C1 segment of cervical spinal cord (tissue), 14 donors: ENCODE data around the gene GALNT2.
A peak's percentile ranks its signal among the peaks of the same experiment; 100 is the strongest.

ENCODE experiments used
- DNase-seq, 14 donors: peaks; one replicate each; lab custom pipeline; 2025; lab: John Stamatoyannopoulos, UW

The GALNT2 gene

DNA sequence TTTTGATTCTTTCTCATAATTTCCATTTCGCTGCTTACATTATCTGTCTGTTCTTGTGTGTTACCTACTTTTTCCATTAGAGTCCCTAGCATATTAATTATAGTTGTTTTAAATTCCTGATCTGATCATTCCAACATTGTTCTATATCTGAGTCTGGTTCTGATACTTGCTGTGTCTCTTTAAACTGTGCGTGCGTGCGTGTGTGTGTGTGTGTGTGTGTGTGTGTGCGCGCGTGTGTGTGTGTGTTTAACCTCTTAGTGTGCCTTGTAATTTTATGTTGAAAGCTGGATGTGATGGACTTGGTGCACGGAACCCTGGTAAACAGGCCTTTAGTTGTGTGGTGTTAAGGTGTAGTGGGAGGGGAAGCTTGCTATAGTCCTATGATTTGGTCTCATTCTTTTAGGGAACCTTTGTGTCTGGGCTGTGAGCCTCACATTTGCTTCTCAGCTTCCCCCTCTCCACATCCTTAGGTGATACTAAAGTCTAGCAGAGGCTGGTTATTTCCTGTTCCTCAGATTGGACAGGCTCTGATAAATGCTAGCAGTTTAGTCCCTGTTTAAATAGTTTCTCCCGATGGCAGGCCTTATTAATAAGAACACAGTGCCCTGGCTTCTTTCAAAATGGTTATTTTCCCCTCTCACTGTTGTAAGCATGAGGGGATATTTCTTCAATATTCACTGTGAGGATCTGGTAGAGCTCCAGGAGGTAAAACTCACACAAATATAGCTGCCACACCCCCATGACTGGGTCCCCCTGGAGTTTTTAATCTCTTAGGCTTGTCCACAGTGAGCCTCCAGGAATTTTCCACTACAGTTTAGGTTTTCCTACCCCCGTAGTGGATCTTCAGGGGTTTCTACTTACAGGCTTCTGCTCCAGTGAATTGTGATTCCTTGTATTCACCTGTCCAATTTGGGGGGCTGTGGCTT, 118.3 kb downstream of the GALNT2 start:
- DNase-seq, result no peak

DNA sequence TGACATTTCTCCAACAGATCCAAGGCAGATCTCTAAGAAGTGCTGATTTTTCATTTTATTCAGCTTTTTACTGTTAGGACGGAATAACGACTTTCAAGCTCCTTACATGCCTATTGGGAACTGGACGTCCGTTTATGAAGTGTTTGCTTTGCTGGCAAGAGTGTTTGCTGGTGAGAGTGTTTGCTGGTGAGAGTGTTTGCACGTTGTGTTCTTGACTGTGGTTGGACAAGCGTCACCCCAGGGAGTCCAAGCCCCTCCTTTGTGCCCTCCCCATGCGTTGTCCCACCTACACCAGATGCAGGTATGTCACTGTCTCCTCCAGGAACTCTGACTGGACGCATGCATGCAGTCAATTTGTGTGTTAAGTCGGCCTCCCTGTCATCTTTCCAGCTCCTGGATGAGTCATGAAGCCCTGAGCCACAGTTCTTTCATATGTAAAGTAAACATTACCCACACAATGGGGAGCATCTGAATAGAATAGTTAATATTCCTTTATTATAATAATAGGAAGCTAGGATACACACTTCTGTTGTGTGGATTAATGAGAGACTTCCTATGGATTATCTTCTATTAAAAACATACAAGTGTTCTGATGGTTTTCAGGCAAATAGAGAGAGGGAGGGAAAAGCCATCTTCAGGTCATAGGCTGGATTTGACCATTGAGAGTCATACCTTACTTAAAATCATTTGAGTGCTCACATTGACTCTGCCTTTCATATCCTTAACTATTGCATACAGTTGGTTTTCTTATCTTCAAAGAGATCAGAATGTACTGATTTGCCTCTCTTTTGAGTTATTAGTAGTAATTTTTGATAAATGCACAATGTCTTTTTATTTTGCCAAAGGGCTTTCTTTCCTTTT, 119.2 kb downstream of the GALNT2 start:
- no peak for DNase-seq

DNA sequence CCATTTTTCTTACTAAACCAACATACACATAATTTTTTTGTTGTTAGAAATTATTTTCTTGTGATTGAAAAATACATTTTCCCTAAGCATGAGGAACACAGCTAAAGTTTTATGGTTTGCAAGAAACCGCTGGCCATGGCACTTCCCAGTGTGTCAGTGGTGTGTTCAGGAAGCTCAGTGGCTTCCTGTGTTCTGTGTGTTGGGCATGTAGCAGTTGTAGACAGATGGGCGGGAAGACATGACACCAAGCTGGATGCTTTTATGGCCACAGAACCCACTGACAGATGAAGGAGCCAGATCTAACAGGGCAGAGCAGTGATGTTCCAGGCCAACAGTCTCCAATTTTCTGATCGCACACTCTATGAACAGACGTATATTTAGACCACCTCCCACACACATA, 119.8 kb downstream of the GALNT2 start:
- DNase-seq, result no peak

DNA sequence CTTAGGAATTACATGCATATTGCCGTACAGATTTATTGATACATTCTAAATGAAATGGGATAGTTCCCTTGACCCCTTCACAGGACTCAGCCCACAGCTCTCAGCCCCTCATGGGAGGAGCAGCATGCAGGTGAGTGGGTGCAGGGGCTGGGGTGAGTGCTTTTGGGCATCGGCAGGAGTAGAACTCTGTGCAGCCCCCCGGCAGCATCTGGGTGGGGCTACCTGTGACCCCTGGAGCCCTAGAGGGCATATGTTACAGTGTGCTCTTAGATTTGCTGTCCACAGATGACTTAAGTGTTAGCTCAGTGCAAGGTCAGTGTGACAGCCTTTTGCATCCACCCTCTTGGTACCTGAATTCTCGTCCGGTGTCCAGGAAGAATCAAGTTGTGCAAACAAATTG, 120.3 kb downstream of the GALNT2 start:
- DNase-seq, result no peak

DNA sequence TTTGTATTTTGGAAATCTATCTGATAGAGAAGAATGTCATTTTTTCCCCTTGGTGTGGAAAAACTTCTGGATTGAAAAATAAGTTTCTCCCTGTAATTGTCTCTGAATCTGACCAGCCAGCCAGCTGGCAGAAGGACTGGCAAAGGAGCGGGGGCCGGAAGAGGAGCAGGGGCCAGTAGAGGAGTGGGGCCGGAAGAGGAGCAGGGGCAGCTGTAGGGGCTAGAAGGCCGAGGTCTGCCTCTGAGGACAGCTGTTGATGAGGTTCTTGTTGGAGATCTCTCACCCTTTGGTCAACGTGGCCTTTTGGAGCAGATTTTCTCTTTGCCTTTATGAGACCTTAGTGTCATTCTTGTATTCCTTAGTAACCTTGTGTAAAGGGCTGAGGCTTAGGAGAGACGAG, 121.8 kb downstream of the GALNT2 start:
- peak in 1 of 14 donors; percentile 21 for DNase-seq

DNA sequence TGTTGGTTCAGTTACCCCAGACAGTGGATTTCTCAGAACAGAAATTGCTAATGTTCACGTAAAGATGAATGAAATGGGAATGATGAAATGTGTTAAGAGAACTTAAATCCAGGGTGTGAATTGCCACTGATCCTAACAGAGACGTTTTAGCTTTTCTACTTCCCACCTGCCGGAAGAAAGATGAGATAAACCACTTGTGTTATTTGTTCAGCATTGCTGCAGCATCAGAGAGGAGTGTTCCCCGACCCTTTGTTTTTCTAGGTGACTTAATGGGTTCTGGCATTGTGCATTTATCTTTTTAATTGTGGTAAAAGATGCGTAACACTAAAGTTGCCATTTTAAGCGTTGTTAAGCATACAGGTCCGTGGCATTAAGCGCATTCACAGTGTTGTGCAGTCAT, 122.3 kb downstream of the GALNT2 start:
- no peak for DNase-seq

DNA sequence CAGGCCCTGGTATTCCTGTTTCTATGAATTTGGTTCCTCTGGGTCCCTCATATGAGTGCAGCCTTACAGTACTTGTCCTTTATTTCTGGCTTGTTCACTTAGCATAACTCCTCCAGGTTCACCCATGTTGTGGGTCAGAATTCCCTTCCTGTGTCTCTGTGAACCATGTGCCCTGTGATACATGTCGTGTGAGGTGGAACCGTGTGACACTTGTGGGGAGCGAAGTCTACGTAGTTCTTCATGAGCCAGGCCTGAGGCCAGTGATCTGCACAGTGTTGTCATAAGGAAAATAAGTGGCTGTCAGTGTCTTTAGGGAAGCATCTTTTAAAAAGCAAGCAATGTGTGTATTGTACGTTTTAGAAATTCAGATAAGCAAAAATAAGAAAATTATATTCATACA, 122.8 kb downstream of the GALNT2 start:
- no peak for DNase-seq

DNA sequence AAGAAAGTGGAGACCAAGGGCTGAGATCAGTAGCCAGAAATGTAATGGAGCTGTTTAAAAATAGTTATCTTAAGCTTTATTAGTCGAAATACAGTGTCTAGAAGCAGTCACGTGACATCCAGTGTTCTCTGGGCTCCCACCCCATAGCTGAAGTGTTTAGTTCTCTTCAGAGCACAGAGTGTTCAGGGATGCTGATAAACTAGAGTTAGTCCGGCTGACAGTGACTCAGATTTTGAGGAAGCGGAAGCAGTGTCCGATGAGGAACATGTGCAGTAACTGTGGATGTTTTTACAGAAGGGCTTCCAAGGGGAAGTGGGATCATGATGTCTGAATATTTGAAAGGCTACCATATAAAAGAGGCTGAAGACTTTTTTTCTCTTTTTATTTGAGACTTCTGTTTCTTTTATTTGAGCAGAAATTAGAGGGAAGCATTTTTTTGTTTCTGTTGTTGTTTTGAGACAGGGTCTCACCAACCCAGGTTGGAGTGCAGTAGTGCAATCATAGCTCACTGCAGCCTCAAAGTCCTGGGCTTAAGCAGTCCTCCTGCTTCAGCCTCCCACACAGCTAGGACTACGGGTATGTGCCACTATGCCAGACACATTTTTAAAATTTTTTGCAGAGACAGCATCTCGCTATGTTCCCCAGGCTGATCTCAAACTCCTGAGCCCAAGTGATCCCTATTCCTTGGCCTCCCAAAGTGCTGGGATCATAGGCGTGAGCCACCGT, 124.2 kb downstream of the GALNT2 start:
- peak in 5 of 14 donors; percentile 45 to 56 (median 49) for DNase-seq

DNA sequence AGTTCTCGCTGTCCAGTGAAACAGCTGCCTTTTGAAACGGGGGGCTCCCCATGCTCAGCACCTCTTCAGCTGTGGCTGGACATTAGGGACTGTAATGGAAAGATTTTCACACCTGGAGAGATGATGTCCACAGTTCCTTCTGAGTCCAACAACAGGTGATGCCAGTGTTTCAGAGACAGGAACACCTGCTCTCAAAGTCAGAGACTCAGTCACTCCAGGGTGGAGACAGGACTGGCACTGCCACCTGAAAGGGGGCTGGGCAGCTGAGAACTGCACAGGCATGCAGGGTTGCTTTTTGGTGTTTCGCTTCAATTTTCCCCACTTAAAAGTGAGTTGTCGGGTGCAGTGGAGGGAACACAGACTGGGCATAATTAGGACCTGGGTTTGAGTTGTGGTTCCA, 124.8 kb downstream of the GALNT2 start:
- no peak for DNase-seq

DNA sequence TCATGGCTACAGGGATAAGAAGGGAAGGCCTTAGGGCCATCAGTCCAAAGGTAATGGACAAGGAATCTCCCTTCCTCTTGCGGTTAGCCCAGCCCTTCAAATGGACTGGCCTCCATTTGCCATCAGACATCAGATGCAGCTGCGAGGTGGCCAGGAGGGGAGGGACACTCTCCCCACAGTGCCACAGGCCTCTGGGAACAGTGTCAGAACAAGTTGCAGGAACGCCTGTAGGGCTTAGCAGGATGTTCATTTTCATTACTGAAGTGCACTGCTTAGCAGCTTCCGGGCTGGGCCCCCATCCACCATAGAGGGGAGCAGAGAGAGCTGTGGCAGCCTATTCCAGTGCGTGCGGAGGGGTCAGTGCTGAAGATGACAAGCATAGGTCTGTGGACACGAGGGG, 127.5 kb downstream of the GALNT2 start:
- DNase-seq, result no peak

DNA sequence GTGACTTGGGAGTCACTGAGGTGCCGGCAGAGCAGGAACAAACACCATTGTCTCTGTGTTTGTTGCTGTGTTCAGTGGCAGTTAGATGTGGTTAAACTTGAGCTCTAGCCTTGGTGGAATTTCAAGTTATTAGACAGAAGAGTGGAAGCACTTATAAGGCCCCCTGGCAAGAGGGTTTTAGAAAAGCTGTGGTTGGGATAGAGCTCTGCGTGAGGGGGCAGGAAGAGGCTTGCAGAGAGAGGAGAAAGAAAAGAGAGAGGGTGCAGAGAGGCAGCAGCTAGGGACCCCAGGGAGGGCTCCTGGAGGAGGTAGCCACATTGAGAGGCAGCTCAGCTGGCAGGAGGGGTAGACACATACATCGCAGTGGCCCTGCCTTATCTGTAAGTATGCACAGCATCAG, 128.2 kb downstream of the GALNT2 start:
- no peak for DNase-seq

DNA sequence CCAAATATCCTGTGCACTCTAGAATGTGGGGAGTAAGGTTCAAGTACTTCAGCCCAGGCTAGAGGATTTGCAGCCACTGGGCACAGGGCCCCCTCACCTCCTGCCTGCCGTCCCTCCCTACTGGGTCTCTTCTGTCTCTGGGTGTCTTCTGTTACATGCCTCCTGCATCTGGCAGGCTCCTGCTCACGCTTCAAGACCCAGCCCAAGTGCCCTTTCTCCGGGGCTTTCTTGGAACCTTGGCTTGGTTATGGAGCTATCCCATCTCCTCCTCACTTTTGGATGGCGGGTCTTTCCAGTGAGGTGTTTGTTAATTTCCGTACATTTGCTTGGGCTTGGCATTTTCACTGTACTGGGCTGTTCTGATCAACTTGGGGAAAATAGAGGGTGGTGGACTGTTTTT, 129.0 kb downstream of the GALNT2 start:
- no peak for DNase-seq

DNA sequence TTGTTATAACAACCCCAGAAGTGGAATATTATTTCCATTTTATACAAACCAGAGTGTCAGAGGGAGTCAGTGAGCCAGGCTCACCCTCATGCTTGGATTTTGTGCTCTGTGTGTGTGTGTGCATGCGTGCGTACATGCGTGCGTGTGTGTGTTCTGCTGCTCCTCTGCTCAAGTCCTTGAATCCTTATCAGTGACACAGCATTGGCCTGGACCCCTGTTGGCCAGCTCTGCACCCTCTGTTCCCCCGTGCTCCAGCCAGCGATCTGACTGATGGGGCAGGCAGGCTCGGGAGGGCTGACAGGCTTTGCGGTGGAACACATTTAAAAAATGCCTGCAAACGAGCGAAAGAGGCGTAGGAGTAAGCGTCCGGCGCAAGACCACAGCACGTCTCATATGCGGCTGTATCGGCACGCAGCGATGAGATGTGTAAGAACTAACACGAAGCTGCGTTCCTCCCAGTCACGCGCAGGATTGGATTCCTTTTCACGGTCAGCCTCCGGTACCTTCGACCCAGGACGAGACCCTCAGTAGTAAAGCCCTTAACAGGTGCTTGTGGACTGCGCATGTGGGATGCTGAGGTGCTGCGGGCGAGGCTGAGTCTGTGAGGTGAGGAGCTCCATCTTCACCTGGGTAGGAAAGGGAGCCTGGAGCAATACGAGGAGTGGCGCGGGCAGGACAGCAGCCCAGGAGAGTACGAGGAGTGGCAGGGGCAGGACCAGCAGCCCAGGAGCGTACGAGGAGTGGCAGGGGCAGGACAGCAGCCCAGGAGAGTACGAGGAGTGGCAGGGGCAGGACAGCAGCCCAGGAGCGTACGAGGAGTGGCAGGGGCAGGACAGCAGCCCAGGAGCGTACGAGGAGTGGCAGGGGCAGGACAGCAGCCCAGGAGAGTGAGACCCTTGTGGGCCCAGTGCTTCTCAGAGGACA, 130.9 kb downstream of the GALNT2 start:
- DNase-seq, result no peak

DNA sequence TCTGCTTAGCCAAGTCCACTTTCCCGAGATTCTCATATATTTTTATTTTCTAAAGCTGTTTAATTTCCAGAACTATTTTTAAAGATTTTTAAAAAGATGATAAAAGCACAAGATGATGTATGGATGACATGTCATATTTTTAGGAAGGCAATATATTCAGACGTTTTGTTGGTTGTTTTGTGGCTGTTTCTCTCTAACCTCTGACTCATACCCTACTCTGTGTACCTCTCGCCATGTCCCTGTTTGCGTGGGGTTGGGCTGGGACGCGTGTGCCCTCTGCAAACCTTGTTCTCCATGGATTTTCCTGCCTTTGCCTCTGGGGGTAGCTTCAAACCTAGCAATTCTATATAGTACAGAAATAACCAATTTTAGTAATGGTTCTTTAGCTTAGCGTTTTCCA, 132.0 kb downstream of the GALNT2 start:
- DNase-seq, result no peak

DNA sequence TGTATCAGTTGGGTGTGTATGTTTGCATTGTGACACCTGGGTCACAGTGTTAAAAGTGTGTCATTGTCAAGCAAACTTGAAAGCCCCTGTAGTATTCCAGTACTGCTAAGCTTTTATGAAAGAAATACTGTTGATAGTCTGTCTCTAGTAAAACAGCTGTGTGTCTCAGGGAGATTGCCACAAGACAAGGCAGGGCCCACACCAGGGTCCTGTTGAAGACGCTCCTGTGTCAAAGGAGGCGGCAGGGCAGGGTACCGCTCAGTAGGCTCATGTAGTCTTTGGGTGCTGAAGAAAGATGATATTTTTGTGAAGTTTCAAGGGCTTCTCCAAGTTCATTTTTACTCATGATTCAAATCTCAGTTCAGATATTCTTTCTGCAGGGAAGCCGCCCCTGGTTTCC, 132.5 kb downstream of the GALNT2 start:
- no peak for DNase-seq

DNA sequence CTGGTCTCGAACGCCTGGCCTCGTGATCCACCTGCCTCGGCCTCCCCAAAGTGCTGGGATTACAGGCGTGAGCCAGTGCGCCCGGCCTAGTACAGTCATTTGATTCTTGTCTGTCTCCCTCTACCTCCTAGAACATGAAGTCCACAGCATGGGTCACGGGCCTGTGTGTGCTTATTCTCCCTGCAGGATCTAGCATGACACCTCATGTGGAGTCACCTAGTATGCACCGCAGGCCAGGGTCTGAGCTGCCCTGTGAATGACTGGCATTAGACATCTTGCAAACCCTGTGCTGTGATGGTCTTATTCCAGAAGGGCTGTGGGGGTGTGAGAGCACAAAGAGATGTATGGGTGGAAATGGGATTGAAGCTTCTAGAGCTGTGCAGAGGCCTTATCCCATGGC, 133.2 kb downstream of the GALNT2 start:
- no peak for DNase-seq

DNA sequence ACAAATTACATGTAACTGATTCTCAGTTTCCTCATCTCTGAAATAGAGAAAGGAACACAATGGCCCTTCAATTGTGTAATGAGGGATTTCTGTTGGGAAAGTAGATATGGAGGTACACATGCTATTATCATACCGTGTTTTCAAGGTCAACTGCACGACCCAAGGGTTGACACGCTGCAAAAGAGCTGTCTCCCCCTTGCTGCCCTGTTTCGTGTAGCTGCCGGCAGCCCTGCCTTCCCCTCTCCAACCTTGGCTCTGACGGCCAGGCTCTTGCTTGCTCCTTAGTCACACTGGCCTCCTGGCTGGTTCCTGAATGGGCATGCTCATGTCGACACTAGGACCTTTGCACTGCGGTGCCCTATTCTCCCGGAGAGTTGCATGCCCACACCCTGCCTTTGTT, 134.4 kb downstream of the GALNT2 start:
- DNase-seq, result no peak

DNA sequence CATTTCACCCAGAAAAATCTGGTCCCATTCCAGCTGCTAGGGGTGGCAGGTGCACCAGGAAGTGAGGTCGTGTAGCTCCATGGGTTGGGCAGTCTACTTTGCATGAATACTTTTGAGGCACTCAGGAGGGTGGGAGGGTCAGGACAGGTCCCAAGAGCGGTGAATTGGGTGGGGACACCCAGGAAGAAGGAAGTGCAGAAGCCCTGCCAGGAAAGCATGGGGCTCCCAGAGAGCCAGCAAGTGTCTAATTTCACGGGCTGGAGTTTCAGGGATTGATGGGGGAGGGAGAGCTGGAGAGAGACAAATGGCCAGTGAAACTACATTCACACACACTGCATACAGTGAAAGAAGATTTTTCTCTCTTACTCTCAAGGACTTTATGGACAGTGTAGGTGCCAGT, 137.8 kb downstream of the GALNT2 start:
- no peak for DNase-seq

DNA sequence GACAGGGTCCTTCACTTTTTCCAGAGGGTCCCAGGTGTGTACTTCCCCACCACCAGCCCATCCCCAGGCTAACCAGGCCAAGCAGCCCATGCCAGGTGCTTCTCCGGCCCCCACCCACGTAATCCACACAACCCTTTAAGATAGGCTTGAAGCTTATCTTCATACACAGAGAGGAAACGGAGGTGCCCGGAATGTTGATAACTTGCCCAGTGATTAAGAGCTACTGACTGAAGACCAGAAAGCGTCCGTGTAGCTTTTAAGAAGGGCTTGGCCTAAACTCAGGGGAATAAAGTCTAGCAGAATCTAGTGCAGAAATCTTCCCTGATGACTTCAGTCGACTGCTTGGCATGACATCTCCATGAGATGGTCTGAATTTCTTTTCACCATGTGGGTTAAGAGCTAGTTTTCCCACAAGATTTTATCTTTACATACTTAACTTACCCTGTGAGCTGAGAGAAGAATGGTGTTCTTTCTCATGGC, 138.7 kb downstream of the GALNT2 start:
- no peak for DNase-seq

DNA sequence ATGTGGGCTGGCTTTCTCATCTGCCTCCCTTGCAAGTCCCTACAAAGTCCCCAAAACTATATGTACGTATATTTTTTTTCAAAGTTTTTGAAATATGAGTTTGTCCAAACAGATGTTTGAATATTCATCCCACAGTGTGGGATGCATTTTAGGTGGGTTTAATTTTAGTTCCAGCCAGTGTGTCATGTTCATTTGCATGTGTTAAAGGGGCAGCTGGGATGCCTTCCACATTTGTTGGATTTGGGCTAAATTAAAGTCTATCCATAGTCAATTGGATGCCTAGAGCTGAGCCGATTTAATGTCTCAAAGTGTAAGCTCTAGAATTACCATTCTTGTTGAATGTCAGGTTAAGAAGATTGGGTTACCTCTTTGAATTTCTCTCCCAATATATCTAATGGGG, 139.2 kb downstream of the GALNT2 start:
- no peak for DNase-seq

DNA sequence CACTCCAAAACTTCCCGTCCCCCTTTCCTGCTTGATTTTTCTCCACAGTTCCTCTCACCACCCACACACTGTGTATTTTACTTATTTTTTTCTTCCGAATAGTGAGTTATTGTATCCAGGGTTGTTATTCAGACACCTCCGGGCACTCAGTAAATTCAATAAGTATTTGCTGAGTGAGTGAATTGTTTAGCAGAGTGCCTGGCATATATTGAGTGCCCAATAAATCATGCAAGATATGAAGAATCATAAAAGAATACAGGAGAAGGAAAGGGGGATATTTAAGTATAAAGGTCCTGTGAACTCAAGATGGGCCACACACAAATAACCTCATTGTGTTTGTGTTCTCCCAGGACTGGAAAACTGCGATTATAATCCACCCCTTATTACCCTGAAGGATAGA, 139.9 kb downstream of the GALNT2 start:
- DNase-seq, result no peak
